Lung (tissue), 12 donors: Measurements from ENCODE around the gene PLEKHA4. TPM values are rescaled to one million over a fixed set of nuclear protein-coding genes. Genes with fewer than 3 reads are reported as not detected.

ENCODE experiments used
- ATAC-seq: fragments of 200-7000 bp; cut with Tn5 transposase; one replicate; pipeline ENCODE4 v1.9.1; 2020; ENCODE audit warnings: moderate number of reproducible peaks; ENCODE audit not compliant: insufficient read depth, low FRiP score
- DNase-seq, 3 donors: peaks; one replicate each; pipeline ENCODE4 v3.0.0-alpha.2; 2013 to 2017
- H3K27ac ChIP-seq, 2 donors: one replicate each; pipeline ENCODE4 v1.5.1; 2013; ENCODE audit warnings: mild to moderate bottlenecking in 2 of 2, moderate library complexity in 2 of 2, control low read depth in 1 of 2, inconsistent platforms in 1 of 2, low read depth in 1 of 2, low read length in 1 of 2
- H3K27me3 ChIP-seq, 3 donors: one replicate each; pipeline ENCODE4 v1.5.1; 2013; ENCODE audit warnings: low read length in 2 of 3; ENCODE audit not compliant: control insufficient read depth in 3 of 3, insufficient read depth in 3 of 3
- H3K36me3 ChIP-seq, 4 donors: one replicate each; pipeline ENCODE4 v1.5.1; 2013; ENCODE audit warnings: low read length in 4 of 4, mild to moderate bottlenecking in 1 of 4, moderate library complexity in 1 of 4; ENCODE audit not compliant: control insufficient read depth in 4 of 4, insufficient read depth in 4 of 4
- H3K4me1 ChIP-seq, 5 donors: one replicate each; pipeline ENCODE4 v1.5.1; 2013; ENCODE audit warnings: low read length in 5 of 5, mild to moderate bottlenecking in 2 of 5, moderate library complexity in 1 of 5; ENCODE audit not compliant: control insufficient read depth in 5 of 5, insufficient read depth in 5 of 5
- H3K4me3 ChIP-seq: one replicate; pipeline ENCODE4 v1.5.1; 2013; ENCODE audit warnings: mild to moderate bottlenecking, control low read depth, moderate library complexity
- H3K9ac ChIP-seq, 2 donors: one replicate each; pipeline ENCODE4 v1.5.1; 2013; ENCODE audit warnings: low read length in 2 of 2, control low read depth in 1 of 2; ENCODE audit not compliant: insufficient read depth in 1 of 2
- H3K9me3 ChIP-seq, 4 donors: one replicate each; pipeline ENCODE4 v1.5.1; 2013; ENCODE audit warnings: low read length in 3 of 4, mild to moderate bottlenecking in 1 of 4, moderate library complexity in 1 of 4; ENCODE audit not compliant: control insufficient read depth in 4 of 4, insufficient read depth in 3 of 4
- CTCF ChIP-seq: IDR thresholded peaks from 2 replicates; pipeline ENCODE4 v1.5.1; 2012; ENCODE audit warnings: mild to moderate bottlenecking; ENCODE audit errors: control extremely low read depth, extremely low read depth
- WGBS, 2 donors: extraction: QIAGEN DNeasy Blood & Tissue Kit; methylation state at CpG; one replicate each; pipeline ENCODE4 v1.1.7; 2013; 5-methylcytosine and 5-hydroxymethylcytosine counted together
- polyA plus RNA-seq, 2 donors: library from polyadenylated mRNA; stranded (reverse); fragments of 200-250 nt; gene quantifications; one replicate each; pipeline ENCODE4 v1.2.1, GENCODE V29; 2013
- total RNA-seq, 2 donors: library from RNA; depleted of rRNA in 1 of 2; stranded (reverse); fragments of >200 nt in 1 of 2; gene quantifications; one replicate each; pipeline ENCODE4 v1.2.1, GENCODE V29; 2014 to 2021
- donor health status: control.
- donor health status: control.
- donor health status: Bipolar disorder and iron deficiency.
- donor health status: healthy.
- donor health status: DM: yes; HTN: yes; CAD: no.

PLEKHA4 gene
- total and polyA plus RNA-seq, 4 donors, result 8.4 to 57.7 (median 20.7) TPM

GRCh38 chr19:48806518-48806817 is 61.9 kb downstream of the PLEKHA4 start:
- H3K4me1 ChIP-seq, result peaks cover 0 to 4% (median 0%) of the 10 kb centered on the region in 5 donors
- H3K4me3 ChIP-seq, result no peak overlapping the region
- no peak for ATAC-seq
- H3K9me3 ChIP-seq, result no peaks in the 10 kb centered on the region
- 90 to 91% methylated on average over 5 of the region's 5 CpGs for WGBS, 2 donors
- no peak for TF ChIP-seq CTCF
- H3K27me3 ChIP-seq, result no peaks in the 10 kb centered on the region
- peaks cover 0 to 2% (median 0%) of the 10 kb centered on the region in 4 donors for H3K36me3 ChIP-seq
- no peak overlapping the region for H3K27ac ChIP-seq
- DNase-seq, result peak in 1 of 3 donors; percentile 52
- H3K9ac ChIP-seq, result no peak overlapping the region

GRCh38 chr19:48805452-48805851 is 63.0 kb downstream of the PLEKHA4 start:
- Histone ChIP-seq H3K4me3 (no peak overlapping the region), H3K9me3 (no peaks in the 10 kb centered on the region), H3K27me3 (no peaks in the 10 kb centered on the region), H3K4me1 (peaks cover 0 to 4% (median 0%) of the 10 kb centered on the region in 5 donors), H3K27ac (no peak overlapping the region), H3K36me3 (peaks cover 0 to 6% (median 0%) of the 10 kb centered on the region in 4 donors), H3K9ac (no peak overlapping the region)
- no peak for ATAC-seq
- no peak for DNase-seq
- WGBS, 2 donors, result 91 to 93% methylated on average over 15 of the region's 15 CpGs
- no peak for TF ChIP-seq CTCF

GRCh38 chr19:48804496-48804895 is 63.9 kb downstream of the PLEKHA4 start:
- no peak for TF ChIP-seq CTCF
- H3K4me3 ChIP-seq, result no peak overlapping the region
- no peaks in the 10 kb centered on the region for H3K9me3 ChIP-seq
- no peak overlapping the region for H3K27ac ChIP-seq
- no peaks in the 10 kb centered on the region for H3K27me3 ChIP-seq
- no peak for DNase-seq
- peaks cover 0 to 3% (median 0%) of the 10 kb centered on the region in 5 donors for H3K4me1 ChIP-seq
- WGBS, 2 donors, result 86 to 93% methylated on average over 8 of the region's 8 CpGs
- H3K9ac ChIP-seq, result no peak overlapping the region
- ATAC-seq, result no peak
- H3K36me3 ChIP-seq, result peaks cover 0 to 7% (median 0%) of the 10 kb centered on the region in 4 donors

GRCh38 chr19:48802623-48803022 is 65.8 kb downstream of the PLEKHA4 start:
- no peak overlapping the region for H3K27ac ChIP-seq
- H3K9ac ChIP-seq, result no peak overlapping the region
- no peaks in the 10 kb centered on the region for H3K9me3 ChIP-seq
- peaks cover 0 to 8% (median 0%) of the 10 kb centered on the region in 4 donors for H3K36me3 ChIP-seq
- ATAC-seq (no peak), DNase-seq (no peak)
- no peaks in the 10 kb centered on the region for H3K4me1 ChIP-seq
- H3K4me3 ChIP-seq, result no peak overlapping the region
- WGBS, 2 donors, result 87 to 96% methylated on average over 2 of the region's 2 CpGs
- H3K27me3 ChIP-seq, result no peaks in the 10 kb centered on the region
- TF ChIP-seq CTCF, result no peak
